IPS DF 4.7 (cell line): ENCODE results near the gene ZC3H6.

Experiments used
- DNase-seq: peaks from one replicate; pipeline ENCODE4 v3.0.0-alpha.2; 2013; ENCODE audit warnings: low spot score; ENCODE audit errors: extremely low read depth

The ZC3H6 gene

GRCh38 chr2:112275311-112275886 lies at the start of gene ZC3H6:
TSS of gene ZC3H6 (plus strand) at chr2:112275597. CDS start at chr2:112275995, 398 bp downstream.
- peak; percentile 76 for DNase-seq

- DNase-seq = no peak
Measured at GRCh38 chr2:112229348-112229747, 46.0 kb upstream of the ZC3H6 start.

GRCh38 chr2:112230371-112230770 lies 45.0 kb upstream of the ZC3H6 start:
- no peak for DNase-seq

GRCh38 chr2:112239862-112240261 lies 35.5 kb upstream of the ZC3H6 start:
- no peak for DNase-seq

- DNase-seq = no peak
Measured at GRCh38 chr2:112242384-112242783, 33.0 kb upstream of the ZC3H6 start.

DNA sequence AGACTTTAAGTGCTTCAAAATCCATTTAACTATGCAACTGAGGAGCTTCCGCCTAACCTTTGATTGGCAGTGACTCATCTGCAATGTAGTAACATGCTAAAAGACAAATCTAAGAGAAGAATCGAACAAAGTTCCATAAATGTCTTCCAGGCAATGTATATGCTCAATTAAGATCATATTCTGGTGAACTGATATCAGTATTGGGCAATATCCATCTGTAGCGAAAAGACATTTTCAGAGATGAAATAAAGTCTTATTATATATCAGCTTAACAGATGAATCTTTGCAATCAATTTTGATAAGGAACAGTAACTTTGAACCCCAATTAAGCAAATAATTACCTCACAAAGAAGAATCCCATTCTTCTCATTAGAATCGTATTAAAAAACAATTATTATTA lies 32.2 kb upstream of the ZC3H6 start:
- DNase-seq = no peak

DNA sequence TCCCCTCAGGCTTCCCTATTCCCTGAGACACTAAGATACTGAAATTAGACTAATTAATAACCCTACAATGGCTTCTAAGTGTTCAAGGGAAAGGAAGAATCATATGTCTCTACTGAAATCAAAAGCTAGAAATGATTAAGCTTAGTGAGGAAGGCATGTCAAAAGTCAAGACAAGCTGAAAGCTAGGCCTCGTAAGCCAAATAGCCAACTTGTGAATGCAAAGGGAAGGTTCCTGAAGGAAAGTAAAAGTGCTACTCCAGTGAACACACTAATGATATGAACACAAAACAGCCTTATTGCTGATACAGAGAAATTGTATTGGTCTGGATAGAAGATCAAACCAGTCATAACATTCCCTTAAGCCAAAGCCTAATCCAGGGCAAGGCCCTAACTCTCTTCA lies 30.5 kb upstream of the ZC3H6 start:
- DNase-seq = no peak

DNA sequence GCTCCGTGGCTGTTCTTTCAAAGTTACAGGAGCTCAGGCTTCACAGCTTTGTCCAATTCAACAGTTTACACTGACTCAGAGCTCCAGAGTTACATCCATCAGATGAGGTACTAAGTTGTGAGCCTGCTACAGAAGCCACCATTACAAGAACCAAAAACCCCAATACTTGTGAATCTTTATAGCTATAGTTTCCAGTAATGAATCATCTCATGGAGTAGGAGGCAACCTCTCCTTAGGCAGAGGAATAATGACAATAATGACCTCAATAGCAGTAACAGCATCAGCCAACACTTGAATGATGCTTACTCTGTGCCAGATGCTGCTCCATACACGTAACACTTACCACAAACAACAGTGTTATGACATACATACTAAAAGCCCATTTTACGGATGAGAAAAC lies 24.1 kb upstream of the ZC3H6 start:
- no peak for DNase-seq

GRCh38 chr2:112253261-112253815 lies 22.1 kb upstream of the ZC3H6 start:
- DNase-seq = no peak

DNA sequence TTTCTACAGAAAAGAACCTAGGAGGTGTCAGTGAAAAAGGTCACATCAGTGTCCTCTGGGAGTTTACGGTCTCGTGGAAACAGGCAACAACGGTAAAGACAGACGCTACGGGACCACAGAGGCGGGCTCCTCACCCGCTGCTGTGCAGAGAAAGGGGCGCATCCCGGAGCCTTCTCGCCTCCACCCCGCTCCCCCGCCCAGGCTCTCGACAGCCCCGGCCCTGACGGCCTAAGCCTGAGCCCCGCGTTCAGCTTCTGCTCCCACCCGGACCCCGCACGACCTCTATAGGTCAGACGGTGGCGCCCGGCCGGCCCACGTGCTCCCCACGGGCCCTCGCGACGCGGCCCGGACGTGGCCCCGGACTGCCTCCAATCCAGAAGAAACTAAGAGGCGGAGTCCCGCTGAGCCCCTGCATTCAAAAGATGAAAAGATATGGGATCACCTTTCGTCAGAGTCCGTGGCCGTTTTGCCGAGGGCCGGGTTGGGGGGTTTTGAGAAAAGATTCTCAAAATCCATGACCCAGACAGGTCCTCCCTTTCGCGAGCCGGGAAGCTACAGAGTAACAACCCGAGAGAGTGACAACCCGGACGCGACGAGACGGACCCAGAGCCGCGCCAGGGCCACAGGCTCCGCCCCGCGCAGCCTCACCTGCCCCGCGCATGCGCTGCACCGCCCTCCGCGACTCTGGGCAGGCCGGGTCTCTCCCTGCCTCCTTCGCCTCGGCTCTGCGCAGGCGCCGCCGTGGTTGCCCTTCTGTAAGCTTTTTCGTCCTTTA lies 20.7 kb upstream of the ZC3H6 start, which contains the start of gene ZC3H8:
TSS of gene ZC3H8 (minus strand) at position 577 of the 775 bp plus-strand sequence. CDS start at position 516, 61 bp downstream.
- DNase-seq = peak; percentile 74

DNA sequence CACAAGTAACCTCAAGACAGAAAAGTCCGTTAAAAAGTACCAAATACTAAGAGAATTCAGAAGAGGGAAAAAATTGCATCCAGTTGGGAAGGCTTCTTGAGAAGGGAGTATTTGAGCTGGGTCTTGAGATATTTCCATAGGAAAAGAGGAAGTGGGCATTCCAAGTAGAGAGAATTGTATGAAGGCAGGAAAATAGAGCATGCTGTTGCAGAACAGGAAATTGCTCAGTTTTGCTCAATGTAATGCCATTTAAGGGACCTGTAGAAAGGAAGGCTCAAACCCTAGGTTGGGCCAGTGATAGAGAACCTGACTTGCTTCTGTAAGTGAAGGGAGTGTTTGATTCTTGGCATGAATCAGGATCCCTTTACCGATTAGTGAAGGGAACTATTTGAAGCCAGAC lies 19.5 kb upstream of the ZC3H6 start:
- no peak for DNase-seq

GRCh38 chr2:112256654-112257053 lies 18.7 kb upstream of the ZC3H6 start:
- DNase-seq = no peak

DNA sequence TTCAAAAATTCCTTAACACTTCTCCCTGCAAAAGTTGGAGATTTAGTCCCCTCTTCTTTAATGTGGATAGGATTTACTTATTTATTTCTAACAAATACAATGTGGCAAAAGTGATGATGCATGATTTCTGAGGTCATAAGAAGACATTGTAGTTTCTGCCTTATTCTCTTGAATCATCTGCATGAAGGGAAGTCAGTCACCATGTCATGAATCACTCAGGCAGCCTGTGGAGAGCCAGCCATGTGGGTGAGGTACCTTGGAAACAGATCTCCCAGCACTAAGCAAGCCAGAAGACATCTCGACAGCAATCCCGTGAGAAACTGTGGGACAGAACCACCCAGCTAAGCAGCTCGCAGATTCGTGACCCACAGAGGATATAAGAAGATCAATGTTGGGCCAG lies 17.8 kb upstream of the ZC3H6 start:
- DNase-seq = no peak

DNA sequence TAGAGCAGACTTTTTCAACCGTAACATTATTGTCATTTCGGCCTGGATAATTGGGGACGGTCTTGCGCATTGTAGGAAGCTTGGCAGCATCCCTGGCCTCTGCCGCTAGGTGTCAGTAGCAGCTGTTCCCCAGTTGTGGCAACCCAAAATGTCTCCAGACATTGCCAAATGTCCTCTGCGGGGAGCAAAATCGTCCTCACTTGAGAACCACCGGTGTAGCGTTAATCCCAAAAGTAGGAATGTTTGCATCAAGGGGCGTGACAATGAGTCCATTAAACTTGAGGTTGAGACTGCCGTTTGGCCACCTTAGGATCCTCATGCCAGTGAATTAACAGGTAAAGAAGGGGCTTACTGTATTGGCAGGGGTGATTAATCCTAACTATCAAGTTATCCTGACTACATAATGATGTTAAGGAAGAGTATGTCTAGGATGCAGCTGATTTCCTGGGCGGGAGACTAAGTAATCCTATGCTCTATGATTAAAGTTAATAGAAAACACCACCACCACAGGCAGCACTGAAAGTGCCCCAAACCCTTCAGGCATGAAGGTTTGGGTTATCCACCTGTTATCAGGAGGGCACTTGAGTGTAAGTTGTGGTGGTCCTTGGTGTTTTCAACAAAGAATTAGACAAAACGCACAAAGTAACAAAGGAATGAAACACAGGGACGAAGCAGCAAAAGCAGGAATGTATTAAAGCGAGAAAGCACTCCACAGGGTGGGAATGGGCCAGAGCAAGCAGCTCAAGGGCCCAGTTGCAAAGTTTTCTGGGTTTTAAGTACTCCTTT lies 15.7 kb upstream of the ZC3H6 start:
- peak; percentile 58 for DNase-seq

DNA sequence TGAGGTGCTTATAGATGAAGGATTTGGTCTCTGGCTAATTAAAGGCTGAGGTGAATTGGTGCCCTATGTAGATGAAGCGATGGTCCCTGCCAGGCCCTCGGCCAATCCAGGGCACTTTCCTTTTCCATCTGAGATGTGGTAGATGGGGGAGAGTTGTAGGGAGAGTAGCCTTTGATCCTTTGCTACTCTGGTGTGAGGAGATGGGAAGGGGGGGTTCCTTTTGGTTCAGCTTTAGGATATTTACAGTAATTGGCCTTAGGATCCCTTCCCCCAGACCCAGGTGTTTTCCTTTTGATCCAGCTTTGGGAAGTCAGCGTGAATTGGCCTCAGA lies 15.1 kb upstream of the ZC3H6 start:
- DNase-seq = no peak

DNA sequence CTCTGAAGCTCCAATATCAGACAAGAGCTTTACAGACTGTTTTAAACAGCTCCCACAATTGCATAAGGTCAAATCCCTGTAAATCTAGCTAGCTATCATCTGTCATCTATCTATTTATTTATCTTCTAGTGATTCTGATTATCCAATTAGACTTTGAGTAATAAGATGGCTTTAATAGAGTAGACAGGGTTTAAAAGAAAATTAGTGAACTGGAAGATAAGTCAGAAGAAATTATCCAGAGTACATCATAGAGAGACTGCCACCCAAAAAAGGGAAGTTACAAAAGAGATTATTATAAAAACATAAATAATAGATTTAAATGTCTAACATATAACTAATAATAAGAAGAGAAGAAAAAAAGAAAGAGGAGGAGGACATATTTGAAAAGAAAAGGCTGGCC lies 12.5 kb upstream of the ZC3H6 start:
- DNase-seq = no peak

GRCh38 chr2:112268547-112268946 lies 6.8 kb upstream of the ZC3H6 start:
- no peak for DNase-seq

DNA sequence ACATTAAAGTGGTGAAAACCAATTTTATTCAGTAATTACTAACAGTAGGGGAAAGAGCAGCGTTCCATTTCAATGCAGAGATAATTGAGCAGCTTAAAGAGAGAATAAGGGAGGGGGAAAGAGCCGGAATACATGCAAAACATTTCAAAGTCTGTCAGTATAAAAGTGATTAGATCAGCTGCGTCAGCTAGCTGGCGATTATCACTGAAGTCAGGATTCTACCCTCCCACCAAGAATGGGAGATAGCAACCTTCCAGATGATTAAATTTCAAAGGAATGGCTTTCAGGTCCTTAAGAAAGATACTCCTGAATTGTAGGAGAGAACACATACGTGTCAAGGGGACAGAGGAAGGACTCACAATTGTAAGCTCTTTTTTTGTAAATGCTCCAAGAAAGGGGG lies 2.7 kb upstream of the ZC3H6 start:
- DNase-seq = no peak

DNA sequence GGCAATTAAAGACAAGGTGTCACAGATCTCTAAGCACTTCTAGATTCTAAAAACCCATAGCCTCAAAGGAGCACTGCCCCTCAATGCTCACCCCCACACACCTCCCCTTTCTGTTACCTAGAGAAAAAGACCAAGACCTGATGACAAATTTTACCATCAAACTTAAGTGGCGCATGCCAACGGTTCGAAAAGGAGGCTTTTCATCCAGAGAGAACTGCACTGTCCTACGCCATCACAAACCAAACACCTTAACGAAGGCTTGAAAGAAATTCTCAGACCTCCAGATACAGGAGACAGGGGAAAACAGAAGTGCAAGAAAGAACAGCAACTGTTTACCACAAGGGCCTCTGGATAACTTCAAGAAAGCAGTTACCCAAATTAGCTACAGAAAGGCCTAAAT lies 2.0 kb upstream of the ZC3H6 start:
- DNase-seq = no peak

- DNase-seq = no peak
Measured at GRCh38 chr2:112275887-112276773, 733 bp downstream of the ZC3H6 start.

- DNase-seq = no peak
Measured at GRCh38 chr2:112276954-112277353, 1.6 kb downstream of the ZC3H6 start.
